ENCODE measurements around the gene LIX1L. TPM values are rescaled to one million over a fixed set of nuclear protein-coding genes. Genes with fewer than 3 reads are reported as not detected.

The LIX1L gene
- total and polyA plus RNA-seq, 2 of the 13 experiments (the other 11 are each of a cell fraction or from before 2014, with no cell fraction given): 8.1 to 24.9 TPM

GRCh38 chr1:145918144-145918991 is 39.4 kb downstream of the LIX1L start, which contains the start of gene PEX11B (continued):
- TF ChIP-seq KIAA2018 (CRISPR knock-in tag; IDR thresholded peaks at IDR 0.05; ENCODE audit: borderline replicate concordance): no peak
- TF ChIP-seq MTF1 (CRISPR knock-in tag; IDR thresholded peaks at IDR 0.05): no peak
- TF ChIP-seq HIVEP1 (CRISPR knock-in tag; IDR thresholded peaks at IDR 0.05): no peak
- 0 out of 2 replicates have a peak, but pooled peaks have one; percentile 47 for TF ChIP-seq ZNF772 (CRISPR knock-in tag; IDR thresholded peaks at IDR 0.05)
- no peak for TF ChIP-seq ATM (IDR thresholded peaks at IDR 0.05; ENCODE audit: borderline replicate concordance)
- TF ChIP-seq THRA (CRISPR knock-in tag; IDR thresholded peaks at IDR 0.05; ENCODE audit: borderline replicate concordance): no peak
- TF ChIP-seq KDM5A (IDR thresholded peaks at IDR 0.05; ENCODE audit: borderline replicate concordance, low read length): peak; percentile 89
- no peak for TF ChIP-seq ZNF235 (CRISPR knock-in tag; IDR thresholded peaks at IDR 0.05; ENCODE audit: borderline replicate concordance)
- no peak for TF ChIP-seq CAMTA2 (CRISPR knock-in tag; IDR thresholded peaks at IDR 0.05; ENCODE audit: borderline replicate concordance)
- TF ChIP-seq ZHX2 (IDR thresholded peaks at IDR 0.05; ENCODE audit: low read depth): no peak
- 0 out of 2 replicates have a peak, but pooled peaks have one; percentile 31 for TF ChIP-seq ZHX2 (CRISPR knock-in tag; IDR thresholded peaks at IDR 0.05; ENCODE audit: borderline replicate concordance)

Measured in HepG2 (cell line).